ENCODE measurements around the gene TRAK2. TPM values are rescaled to one million over a fixed set of nuclear protein-coding genes. Genes with fewer than 3 reads are reported as not detected.

Gene TRAK2
- total and polyA plus RNA-seq, 11 donors, result 41.2 to 201 (median 145) TPM

- peaks cover 0 to 23% (median 7%) of the 10 kb centered on the region in 12 donors for H3K4me1 ChIP-seq
- intact Hi-C loops (cut with DNase I), result loop anchor here in 1 of 10 donors (5.0 kb wide), 1 partner anchor 96 kb away; the partner anchor contains the start of gene CASP8
- H3K36me3 ChIP-seq, result peaks cover 0 to 44% (median 23%) of the 10 kb centered on the region in 9 donors
- DNase-seq (no peak), ATAC-seq (no peak)
- H3K4me3 ChIP-seq, result no peak overlapping the region
- H3K27ac ChIP-seq, result no peak overlapping the region
- no peaks in the 10 kb centered on the region for H3K9me3 ChIP-seq
- TF ChIP-seq POLR2A (IDR thresholded peaks at IDR 0.05) (no peak), CTCF (IDR thresholded peaks at IDR 0.05) (no peak)
- no peaks in the 10 kb centered on the region for H3K27me3 ChIP-seq
- WGBS, 4 donors, result 82 to 98% (median 86%) methylated on average over 7 of the region's 7 CpGs
These were observed 92.6 kb downstream of the TRAK2 start for GRCh38 chr2:201358684-201359083.

- no peaks in the 10 kb centered on the region for H3K9me3 ChIP-seq
- intact Hi-C loops (cut with DNase I), result loop anchor here in 1 of 10 donors (5.0 kb wide), 1 partner anchor 95 kb away; the partner anchor contains the start of gene CASP8
- ATAC-seq (peak; percentile 90 to 97 (median 92)), DNase-seq (peak in 3 of 5 donors; percentile 44 to 61 (median 53))
- peaks cover 0 to 22% (median 7%) of the 10 kb centered on the region in 12 donors for H3K4me1 ChIP-seq
- H3K27ac ChIP-seq, result peak within 1 kb of the TSS; percentile 55 to 91 (median 80)
- H3K4me3 ChIP-seq, result peak within 1 kb of the TSS in 7 of 12 donors; percentile 23 to 47 (median 34)
- WGBS, 4 donors, result 19 to 38% (median 30%) methylated on average over 1 of the region's 1 CpG
- peaks cover 0 to 36% (median 23%) of the 10 kb centered on the region in 9 donors for H3K36me3 ChIP-seq
- no peaks in the 10 kb centered on the region for H3K27me3 ChIP-seq
- TF ChIP-seq CTCF (IDR thresholded peaks at IDR 0.05) (no peak), POLR2A (IDR thresholded peaks at IDR 0.05) (no peak)
These were observed 94.0 kb downstream of the TRAK2 start, which contains the start of gene FLACC1 for GRCh38 chr2:201357221-201357620. FLACC1 (minus strand) TSS chr2:201357345; CDS start chr2:201351404, 5,941 bp downstream.

- H3K36me3 ChIP-seq, result peaks cover 0 to 31% (median 15%) of the 10 kb centered on the region in 9 donors
- 64 to 77% (median 70%) methylated on average over 1 of the region's 1 CpG for WGBS, 4 donors
- ATAC-seq (no peak), DNase-seq (no peak)
- no peaks in the 10 kb centered on the region for H3K27me3 ChIP-seq
- intact Hi-C loops (cut with DNase I), result no loop called here
- H3K4me3 ChIP-seq, result no peak overlapping the region
- H3K27ac ChIP-seq, result peak overlapping the region in 3 of 12 donors; percentile 19 to 27 (median 26)
- TF ChIP-seq CTCF (IDR thresholded peaks at IDR 0.05) (no peak), POLR2A (IDR thresholded peaks at IDR 0.05) (no peak)
- peaks cover 0 to 28% (median 7%) of the 10 kb centered on the region in 12 donors for H3K4me1 ChIP-seq
- H3K9me3 ChIP-seq, result no peaks in the 10 kb centered on the region
These were observed 98.1 kb downstream of the TRAK2 start for GRCh38 chr2:201353116-201353515.

GRCh38 chr2:201350879-201351278 is 100.4 kb downstream of the TRAK2 start:
- 96 to 99% (median 97%) methylated on average over 3 to 4 of the region's 4 CpGs for WGBS, 4 donors
- H3K27me3 ChIP-seq, result no peaks in the 10 kb centered on the region
- no peak for DNase-seq
- H3K4me1 ChIP-seq, result peaks cover 0 to 12% (median under 1%) of the 10 kb centered on the region in 12 donors
- TF ChIP-seq CTCF (IDR thresholded peaks at IDR 0.05), result no peak
- TF ChIP-seq POLR2A (IDR thresholded peaks at IDR 0.05), result no peak
- H3K9me3 ChIP-seq, result no peaks in the 10 kb centered on the region
- peaks cover 0 to 53% (median 22%) of the 10 kb centered on the region in 9 donors for H3K36me3 ChIP-seq
- H3K4me3 ChIP-seq, result no peak overlapping the region
- no peak overlapping the region for H3K27ac ChIP-seq
- intact Hi-C loops (cut with DNase I), result no loop called here
- no peak for ATAC-seq

Measured in heart left ventricle (tissue), 16 donors.